ENCODE measurements around the gene HDAC3.

HDAC3 gene

GRCh38 chr5:141636413-141637122 is at the start of gene HDAC3, which contains the start of gene RELL2:
HDAC3 (minus strand) TSS chr5:141636849; CDS start chr5:141636790, 59 bp downstream.
RELL2 (plus strand) TSS chr5:141636997; CDS start chr5:141638226, 1,229 bp downstream.
- TF ChIP-seq CTCF (IDR thresholded peaks at IDR 0.05; ENCODE audit: control insufficient read depth, insufficient read depth, low read depth, low read length, missing control alignments): no peak
- DNase-seq (ENCODE audit: low read depth): peak; percentile 40

GRCh38 chr5:141685591-141685990 is 48.9 kb upstream of the HDAC3 start:
- no peak for TF ChIP-seq CTCF (IDR thresholded peaks at IDR 0.05; ENCODE audit: control insufficient read depth, insufficient read depth, low read depth, low read length, missing control alignments)
- no peak overlapping the region for H3K4me3 ChIP-seq (ENCODE audit: control insufficient read depth, low read depth, low read length)
- DNase-seq (ENCODE audit: low read depth): no peak

More at GRCh38 chr5:141636413-141637122, at the start of gene HDAC3, which contains the start of gene RELL2:
- H3K4me3 ChIP-seq (ENCODE audit: control insufficient read depth, low read depth, low read length): peak within 1 kb of the TSS; percentile 92

GRCh38 chr5:141683596-141684141 is 47.0 kb upstream of the HDAC3 start:
- no peak for DNase-seq (ENCODE audit: low read depth)
- no peak overlapping the region for H3K4me3 ChIP-seq (ENCODE audit: control insufficient read depth, low read depth, low read length)
- TF ChIP-seq CTCF (IDR thresholded peaks at IDR 0.05; ENCODE audit: control insufficient read depth, insufficient read depth, low read depth, low read length, missing control alignments): no peak

GRCh38 chr5:141681695-141682641 is 45.3 kb upstream of the HDAC3 start, which contains the start of gene ARAP3:
ARAP3 (minus strand) TSS chr5:141682230; CDS start chr5:141680486, 1,744 bp downstream.
- H3K4me3 ChIP-seq (ENCODE audit: control insufficient read depth, low read depth, low read length): peak within 1 kb of the TSS; percentile 38
- no peak for DNase-seq (ENCODE audit: low read depth)
- no peak for TF ChIP-seq CTCF (IDR thresholded peaks at IDR 0.05; ENCODE audit: control insufficient read depth, insufficient read depth, low read depth, low read length, missing control alignments)

DNA sequence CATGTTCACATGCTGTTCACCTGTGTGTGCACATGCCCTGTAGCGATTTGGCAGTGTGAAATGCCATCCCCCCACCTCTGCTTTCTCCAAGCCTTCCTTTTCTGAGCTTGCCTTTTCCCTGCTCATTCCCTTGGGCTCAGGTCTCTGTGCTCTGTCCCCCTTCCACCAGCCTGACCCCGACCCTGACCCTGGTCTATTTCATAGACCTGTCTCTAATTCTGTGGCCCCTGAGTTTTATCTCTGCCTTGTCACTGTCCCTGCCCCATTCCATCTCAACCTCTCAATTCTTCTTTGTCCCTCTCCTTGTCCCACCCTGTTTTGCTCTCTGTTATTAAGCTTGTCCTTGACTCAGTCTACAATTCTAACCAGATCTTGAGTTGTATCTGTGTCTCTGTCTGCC is 44.6 kb upstream of the HDAC3 start:
- TF ChIP-seq CTCF (IDR thresholded peaks at IDR 0.05; ENCODE audit: control insufficient read depth, insufficient read depth, low read depth, low read length, missing control alignments): no peak
- H3K4me3 ChIP-seq (ENCODE audit: control insufficient read depth, low read depth, low read length): peak overlapping the region; percentile 38
- DNase-seq (ENCODE audit: low read depth): no peak

- TF ChIP-seq CTCF (IDR thresholded peaks at IDR 0.05; ENCODE audit: control insufficient read depth, insufficient read depth, low read depth, low read length, missing control alignments): no peak
- H3K4me3 ChIP-seq (ENCODE audit: control insufficient read depth, low read depth, low read length): no peak overlapping the region
- no peak for DNase-seq (ENCODE audit: low read depth)
Measured at GRCh38 chr5:141680751-141681201, 44.1 kb upstream of the HDAC3 start.

All from AG09309 (cell line).